H1 (cell line): ENCODE results near the gene PRR14L. TPM values are rescaled to one million over a fixed set of nuclear protein-coding genes. Genes with fewer than 3 reads are reported as not detected.

Experiments used
- CTCF ChIA-PET: fragments of 300-600 bp; sonication (Branson Sonifier 250); formaldehyde crosslinking; loops from one replicate; lab custom pipeline; 2021; ENCODE audit not compliant: partially characterized antibody; lab: Charles Lee
- POLR2A ChIA-PET: fragments of 300-600 bp; sonication (Branson Sonifier 250); formaldehyde crosslinking; loops from one replicate; lab custom pipeline; 2021; ENCODE audit warnings: inconsistent platforms; ENCODE audit not compliant: partially characterized antibody; lab: Charles Lee
- DNase-seq, 2 experiments: peaks; one replicate each; pipeline versions ENCODE4 v3.0.0 to v3.0.0-alpha.2; 2010 to 2022; ENCODE audit warnings: low spot score in 2 of 2, low read depth in 1 of 2, mixed read lengths in 1 of 2
- FAIRE-seq: peaks from 2 replicates; lab custom pipeline; 2011; peaks lifted over from hg19 to GRCh38; lab: Jason Lieb, UNC
- H2AFZ ChIP-seq: 2 replicates; pipeline ENCODE4 v1.8.1; 2012; ENCODE audit warnings: low read length, inconsistent platforms
- H2AK5ac ChIP-seq: 2 replicates; pipeline ENCODE4 v1.6.1; 2013; ENCODE audit warnings: low read depth, low read length
- H2BK120ac ChIP-seq: replicated peaks from 2 replicates; pipeline ENCODE3; 2013; ENCODE audit warnings: low read depth, low read length, inconsistent platforms
- H2BK12ac ChIP-seq: 2 replicates; pipeline ENCODE4 v1.6.1; 2013; ENCODE audit warnings: low read depth, low read length
- H2BK15ac ChIP-seq: 2 replicates; pipeline ENCODE4 v1.6.1; 2013; ENCODE audit warnings: low read length
- H2BK20ac ChIP-seq: 2 replicates; pipeline ENCODE4 v1.6.1; 2013; ENCODE audit warnings: low read length
- H2BK5ac ChIP-seq: 2 replicates; pipeline ENCODE4 v1.6.1; 2013; ENCODE audit warnings: low read depth, low read length
- H3K14ac ChIP-seq: 2 replicates; pipeline ENCODE4 v1.6.1; 2013; ENCODE audit warnings: inconsistent platforms; ENCODE audit not compliant: insufficient read length
- H3K18ac ChIP-seq: 2 replicates; pipeline ENCODE4 v1.6.1; 2013; ENCODE audit warnings: low read length; ENCODE audit errors: extremely low read depth
- H3K23ac ChIP-seq: 2 replicates; pipeline ENCODE4 v1.6.1; 2013; ENCODE audit warnings: inconsistent platforms; ENCODE audit not compliant: insufficient read length
- H3K23me2 ChIP-seq: 2 replicates; pipeline ENCODE4 v1.6.1; 2013; ENCODE audit warnings: low read depth, low read length
- H3K27ac ChIP-seq: 2 replicates; pipeline ENCODE4 v1.6.1; 2011; ENCODE audit warnings: low read depth, low read length, inconsistent platforms
- H3K27me3 ChIP-seq, 4 experiments: replicated peaks in 1 of 4; 1 replicate in 1 of 4; 2 replicates in 3 of 4; pipeline versions ENCODE4 v1.6.1 to v1.8.1; 2011 to 2013; ENCODE audit warnings: low read length in 3 of 4, mild to moderate bottlenecking in 3 of 4, inconsistent platforms in 2 of 4, mixed read lengths in 2 of 4, moderate library complexity in 1 of 4; ENCODE audit not compliant: control insufficient read depth in 3 of 4, insufficient read depth in 3 of 4; ENCODE audit errors: extremely low read depth in 1 of 4
- H3K36me3 ChIP-seq, 4 experiments: 2 replicates each; pipeline versions ENCODE4 v1.6.1 to v1.8.1; 2011 to 2013; ENCODE audit warnings: mild to moderate bottlenecking in 4 of 4, low read length in 3 of 4, moderate library complexity in 2 of 4, control low read depth in 1 of 4, inconsistent platforms in 1 of 4; ENCODE audit not compliant: insufficient read depth in 4 of 4, control insufficient read depth in 2 of 4
- H3K4ac ChIP-seq: replicated peaks from 2 replicates; pipeline ENCODE3; 2013; ENCODE audit warnings: low read length, low read depth, mixed read lengths, inconsistent platforms; ENCODE audit not compliant: insufficient read length
- H3K4me1 ChIP-seq, 4 experiments: replicated peaks in 1 of 4; 1 replicate in 1 of 4; 2 replicates in 3 of 4; pipeline versions ENCODE4 v1.6.1 to v1.8.1; 2011 to 2013; ENCODE audit warnings: low read length in 3 of 4, inconsistent platforms in 2 of 4, mixed read lengths in 1 of 4; ENCODE audit not compliant: insufficient read depth in 4 of 4, control insufficient read depth in 3 of 4
- H3K4me2 ChIP-seq, 2 experiments: 2 replicates each; pipeline versions ENCODE4 v1.6.1 to v1.8.1; 2011 to 2013; ENCODE audit warnings: low read depth in 2 of 2, low read length in 2 of 2, control low read depth in 1 of 2, inconsistent platforms in 1 of 2, mild to moderate bottlenecking in 1 of 2; ENCODE audit not compliant: insufficient read depth in 1 of 2
- H3K4me3 ChIP-seq, 4 experiments: fragments of 200-600, 300-600 bp in 1 of 4; sonication (generic), shearing (Covaris generic), sonication (Bioruptor Twin) in 1 of 4; 2 replicates each; pipeline versions ENCODE4 v1.5.1 to v1.8.1; 2011 to 2016; ENCODE audit warnings: low read length in 4 of 4, low read depth in 3 of 4, control low read depth in 2 of 4, inconsistent platforms in 2 of 4, mild to moderate bottlenecking in 2 of 4, mixed read lengths in 1 of 4, moderate library complexity in 1 of 4; ENCODE audit not compliant: insufficient read depth in 2 of 4; ENCODE audit errors: extremely low read depth in 1 of 4
- H3K56ac ChIP-seq: replicated peaks from 2 replicates; pipeline ENCODE3; 2013; ENCODE audit warnings: low read depth, mild to moderate bottlenecking, mixed read lengths, low read length, inconsistent platforms; ENCODE audit not compliant: insufficient read length
- H3K79me1 ChIP-seq: 2 replicates; pipeline ENCODE4 v1.6.1; 2013; ENCODE audit warnings: low read depth, low read length, control low read depth
- H3K79me2 ChIP-seq, 2 experiments: 2 replicates each; pipeline versions ENCODE4 v1.6.1 to v1.8.1; 2012 to 2013; ENCODE audit warnings: low read length in 2 of 2, mild to moderate bottlenecking in 2 of 2, inconsistent platforms in 1 of 2; ENCODE audit not compliant: insufficient read depth in 2 of 2, control insufficient read depth in 1 of 2
- H3K9ac ChIP-seq, 4 experiments: replicated peaks in 1 of 4; 1 replicate in 1 of 4; 2 replicates in 3 of 4; pipeline versions ENCODE4 v1.6.1 to v1.8.1; 2011 to 2013; ENCODE audit warnings: low read depth in 3 of 4, low read length in 3 of 4, control low read depth in 2 of 4, mild to moderate bottlenecking in 2 of 4, moderate library complexity in 2 of 4, inconsistent platforms in 1 of 4; ENCODE audit errors: extremely low read depth in 1 of 4
- H3K9me3 ChIP-seq, 2 experiments: 2 replicates each; pipeline versions ENCODE4 v1.6.1 to v1.8.1; 2012 to 2013; ENCODE audit warnings: mild to moderate bottlenecking in 2 of 2, moderate library complexity in 2 of 2, control low read depth in 1 of 2, inconsistent platforms in 1 of 2, low read depth in 1 of 2, low read length in 1 of 2, mixed read lengths in 1 of 2; ENCODE audit not compliant: insufficient read depth in 2 of 2
- H4K20me1 ChIP-seq, 2 experiments: replicated peaks in 1 of 2; 2 replicates each; pipeline versions ENCODE3 to v1.8.1; 2011 to 2013; ENCODE audit warnings: inconsistent platforms in 2 of 2, low read length in 2 of 2, mild to moderate bottlenecking in 1 of 2; ENCODE audit not compliant: insufficient read depth in 2 of 2, control insufficient read depth in 1 of 2
- H4K5ac ChIP-seq: 2 replicates; pipeline ENCODE4 v1.6.1; 2013; ENCODE audit warnings: low read length, low read depth, mixed read lengths, inconsistent platforms; ENCODE audit not compliant: insufficient read length
- H4K8ac ChIP-seq: 2 replicates; pipeline ENCODE4 v1.8.0; 2013; ENCODE audit warnings: mild to moderate bottlenecking, moderate library complexity, low read length, inconsistent platforms; ENCODE audit not compliant: insufficient read depth; ENCODE audit errors: extremely low read depth
- H4K91ac ChIP-seq: replicated peaks from 2 replicates; pipeline ENCODE3; 2013; ENCODE audit warnings: low read length, mixed read lengths, inconsistent platforms; ENCODE audit not compliant: insufficient read length
- ATF3 ChIP-seq: IDR thresholded peaks from 2 replicates; pipeline ENCODE4 v1.6.1; 2011; ENCODE audit warnings: low read depth, mild to moderate bottlenecking, low read length; ENCODE audit not compliant: insufficient read depth
- EP300 ChIP-seq, 2 experiments: IDR thresholded peaks; 1 replicate in 1 of 2; 2 replicates in 1 of 2; pipeline ENCODE4 v1.6.1; 2011 to 2012; ENCODE audit warnings: low read depth in 2 of 2, low read length in 2 of 2, mild to moderate bottlenecking in 2 of 2, borderline replicate concordance in 1 of 2, inconsistent platforms in 1 of 2, moderate library complexity in 1 of 2
- GTF2F1 ChIP-seq: IDR thresholded peaks from 2 replicates; pipeline ENCODE4 v1.6.1; 2012; ENCODE audit warnings: low read depth, low read length, improper control_type of control experiment, borderline replicate concordance
- KDM5A ChIP-seq: fragments of 200-600 bp; IDR thresholded peaks from 2 replicates; pipeline ENCODE4 v1.7.1; 2012; ENCODE audit warnings: mild to moderate bottlenecking, low read length, inconsistent platforms, mixed read lengths
- RXRA ChIP-seq: IDR thresholded peaks from 2 replicates; pipeline ENCODE4 v1.6.1; 2011; ENCODE audit warnings: low read depth, mild to moderate bottlenecking, low read length, moderate library complexity; ENCODE audit not compliant: insufficient read depth
- SRF ChIP-seq: IDR thresholded peaks from 2 replicates; pipeline ENCODE4 v1.6.1; 2011; ENCODE audit warnings: mild to moderate bottlenecking, low read depth, low read length, moderate library complexity
- TBP ChIP-seq: IDR thresholded peaks from 2 replicates; pipeline ENCODE4 v1.6.1; 2011; ENCODE audit warnings: low read depth, low read length, improper control_type of control experiment
- ZNF274 ChIP-seq: IDR thresholded peaks from 2 replicates; pipeline ENCODE4 v1.7.0; 2012; ENCODE audit warnings: low read length, borderline replicate concordance; ENCODE audit errors: extremely low read depth
- WGBS, 2 experiments: shearing (Covaris generic) in 1 of 2; methylation state at CpG; one replicate each; pipeline versions ENCODE4 v1.1.6 to v1.1.7; 2013 to 2015; ENCODE audit warnings: low lambda C conversion rate in 2 of 2, mixed read lengths in 2 of 2, inconsistent platforms in 1 of 2, low coverage in 1 of 2, missing lambda C conversion rate in 1 of 2; ENCODE audit not compliant: insufficient replicate concordance in 2 of 2, insufficient coverage in 1 of 2, insufficient read length in 1 of 2; ENCODE audit errors: extremely low coverage in 1 of 2, missing lambda C conversion rate in 1 of 2; 5-methylcytosine and 5-hydroxymethylcytosine counted together
- polyA plus RNA-seq, 7 experiments: library from polyadenylated mRNA; depleted of rRNA in 3 of 7; stranded (reverse) in 5 of 7; unstranded in 2 of 7; fragments of >200 nt in 5 of 7; fragments of 200-250 nt in 2 of 7; gene quantifications; 1 replicate in 5 of 7; 2 replicates in 1 of 7; 4 replicates in 1 of 7; pipeline versions ENCODE4 v1.2.1 to v1.2.3, GENCODE V29; 2011 to 2013; ENCODE audit warnings: missing spikeins in 2 of 7, mixed read lengths in 2 of 7
- total RNA-seq: library from RNA; stranded (reverse); fragmentation: NEBNext Ultra II Directional; extraction: Animal tissue kit (Norgen Biotek cat#: 25700); gene quantifications from 2 replicates; pipeline ENCODE4 v1.2.1, GENCODE V29; 2021

PRR14L gene
- total and polyA plus RNA-seq, 2 of the 8 experiments (the other 6 are each of a cell fraction or from before 2014, with no cell fraction given): 26.5 to 98.6 TPM

GRCh38 chr22:31768422-31769059 is 18.6 kb upstream of the PRR14L start:
- Histone ChIP-seq H3K27ac (no peak overlapping the region), H2BK20ac (no peak overlapping the region), H3K36me3 (peaks cover 4 to 41% (median 10%) of the 10 kb centered on the region in 4 experiments; a peak in 6 of 8 replicates), H3K23me2 (no peaks in the 10 kb centered on the region), H3K79me2 (no peaks in the 10 kb centered on the region), H3K18ac (no peak overlapping the region), H2AK5ac (no peak overlapping the region), H3K4ac (no peak overlapping the region), H3K4me1 (no peaks in the 10 kb centered on the region), H3K56ac (no peak overlapping the region), H3K27me3 (no peaks in the 10 kb centered on the region), H2BK12ac (no peak overlapping the region), H3K9ac (no peak overlapping the region), H2BK15ac (no peak overlapping the region), H4K91ac (no peak overlapping the region), H3K9me3 (no peaks in the 10 kb centered on the region), H2BK5ac (no peak overlapping the region), H2BK120ac (no peak overlapping the region), H3K4me3 (no peak overlapping the region), H3K79me1 (no peaks in the 10 kb centered on the region), H4K20me1 (no peaks in the 10 kb centered on the region), H3K4me2 (no peak overlapping the region), H4K8ac (no peak overlapping the region), H3K14ac (no peak overlapping the region), H4K5ac (no peak overlapping the region), H2AFZ (no peak overlapping the region), H3K23ac (no peak overlapping the region)
- TF ChIP-seq EP300 (IDR thresholded peaks at IDR 0.05; ENCODE audit: borderline replicate concordance in 1 of 2, low read depth in 2 of 2, low read length in 2 of 2): no peak
- TF ChIP-seq RXRA: no peak
- TF ChIP-seq SRF: no peak
- no peak for TF ChIP-seq ATF3
- no peak for TF ChIP-seq GTF2F1
- no peak for TF ChIP-seq TBP
- TF ChIP-seq ZNF274: no peak
- no peak for TF ChIP-seq KDM5A
- POLR2A ChIA-PET: no interaction called here
- DNase-seq (no peak), FAIRE-seq (no peak)
- 95% methylated on average over 4 of the region's 4 CpGs; no CpG with 5 or more reads in 1 of the 2 experiments for WGBS, 2 experiments
- CTCF ChIA-PET: interaction anchor here (0.5 to 1.3 kb wide), 3 partner anchors 88 to 103 kb away, joined by 3 read pairs; no protein-coding TSS in a partner anchor
